Muscle of arm (tissue), 12 donors: Measurements from ENCODE around the gene C1QTNF1. TPM values are rescaled to one million over a fixed set of nuclear protein-coding genes. Genes with fewer than 3 reads are reported as not detected.

ENCODE experiments used
- DNase-seq: peaks from one replicate; pipeline ENCODE4 v3.0.0-alpha.2; 2013
- polyA plus RNA-seq, 12 donors: library from polyadenylated mRNA; unstranded; fragments of 120-200 nt; gene quantifications; one replicate each; pipeline ENCODE4 v1.2.1, GENCODE V29; 2013; ENCODE audit not compliant: insufficient read length in 12 of 12

Gene C1QTNF1
- polyA plus RNA-seq, 12 donors: 2.9 to 16.4 (median 5.3) TPM; not detected in 2

- DNase-seq: no peak
Measured at GRCh38 chr17:79003661-79004411, 20.1 kb upstream of the C1QTNF1 start.

GRCh38 chr17:79005063-79005861 is 18.7 kb upstream of the C1QTNF1 start:
- no peak for DNase-seq

- DNase-seq: no peak
Measured at GRCh38 chr17:79006046-79006445, 17.9 kb upstream of the C1QTNF1 start.

- no peak for DNase-seq
Measured at GRCh38 chr17:79006794-79007503, 17.0 kb upstream of the C1QTNF1 start.

GRCh38 chr17:79007504-79008381 is 16.2 kb upstream of the C1QTNF1 start:
- DNase-seq: no peak

- no peak for DNase-seq
Measured at GRCh38 chr17:79008666-79009387, 15.1 kb upstream of the C1QTNF1 start.

GRCh38 chr17:79009397-79010303 is 14.3 kb upstream of the C1QTNF1 start, which contains the start of gene CANT1:
Gene CANT1, minus strand, starts transcription at chr17:79009764. Its CDS starts 12,142 bp downstream, at chr17:78997622.
- DNase-seq: peak; percentile 90

GRCh38 chr17:79010304-79010646 is 13.7 kb upstream of the C1QTNF1 start:
- no peak for DNase-seq

GRCh38 chr17:79011451-79012147 is 12.4 kb upstream of the C1QTNF1 start:
- DNase-seq: no peak

GRCh38 chr17:79012563-79013134 is 11.3 kb upstream of the C1QTNF1 start:
- no peak for DNase-seq

GRCh38 chr17:79014158-79014758 is 9.7 kb upstream of the C1QTNF1 start:
- no peak for DNase-seq

- DNase-seq: no peak
Measured at GRCh38 chr17:79017546-79018369, 6.2 kb upstream of the C1QTNF1 start.

GRCh38 chr17:79018370-79018695 is 5.6 kb upstream of the C1QTNF1 start:
- DNase-seq: no peak

- no peak for DNase-seq
Measured at GRCh38 chr17:79019261-79019631, 4.7 kb upstream of the C1QTNF1 start.

- peak; percentile 64 for DNase-seq
Measured at GRCh38 chr17:79019632-79020584, 4.1 kb upstream of the C1QTNF1 start.

GRCh38 chr17:79020631-79021301 is 3.2 kb upstream of the C1QTNF1 start:
- no peak for DNase-seq
